Prostate gland (tissue), 2 donors: Measurements from ENCODE around the gene DSTYK. TPM values are rescaled to one million over a fixed set of nuclear protein-coding genes. Genes with fewer than 3 reads are reported as not detected.

Source experiments
- DNase-seq: peaks from one replicate; pipeline ENCODE4 v3.0.0-alpha.2; 2019; ENCODE audit warnings: low spot score
- H3K27ac ChIP-seq, 2 donors: fragments of 200-600 bp; sonication (generic); 2 replicates each; pipeline ENCODE4 v1.5.1; 2017 to 2019
- H3K27me3 ChIP-seq: fragments of 200-600 bp; sonication (generic); replicated peaks from 2 replicates; pipeline ENCODE4 v1.5.1; 2019; ENCODE audit not compliant: insufficient read depth
- H3K36me3 ChIP-seq, 2 donors: fragments of 200-600 bp; sonication (generic); 1 replicate in 1 of 2; 2 replicates in 1 of 2; pipeline versions ENCODE4 v1.5.1 to v1.8.1; 2017 to 2019
- H3K4me1 ChIP-seq: fragments of 200-600 bp; sonication (generic); replicated peaks from 2 replicates; pipeline ENCODE4 v1.5.1; 2019
- H3K4me3 ChIP-seq, 2 donors: fragments of 200-600 bp; sonication (generic); 2 replicates each; pipeline ENCODE4 v1.5.1; 2017 to 2019
- H3K9me3 ChIP-seq: fragments of 200-600 bp; sonication (generic); 2 replicates; pipeline ENCODE4 v1.5.1; 2017
- CTCF ChIP-seq, 4 experiments: fragments of 200-600 bp in 2 of 4; fragments of 450-650 bp in 2 of 4; sonication (generic) in 2 of 4; IDR thresholded peaks; 1 replicate in 3 of 4; 2 replicates in 1 of 4; pipeline ENCODE4 v1.5.1; 2016 to 2019; ENCODE audit warnings: antibody characterized with exemption in 4 of 4, mild to moderate bottlenecking in 2 of 4, moderate library complexity in 2 of 4
- POLR2A ChIP-seq: fragments of 450-650 bp; IDR thresholded peaks from one replicate; pipeline ENCODE4 v1.6.1; 2016; ENCODE audit warnings: antibody characterized with exemption, mild to moderate bottlenecking
- POLR2AphosphoS5 ChIP-seq: sonication (generic); formaldehyde crosslinking; IDR thresholded peaks from one replicate; pipeline ENCODE4 v1.6.1; 2017; ENCODE audit warnings: antibody characterized with exemption
- WGBS: methylation state at CpG from one replicate; pipeline ENCODE4 v1.1.5; 2018; 5-methylcytosine and 5-hydroxymethylcytosine counted together
- intact Hi-C: fragments of 100-400 bp; cut with DNase I; formaldehyde crosslinking; loops from one replicate; pipeline ENCODE4 v1.14.2; 2022
- total RNA-seq, 2 donors: library from RNA; depleted of rRNA; stranded (reverse); fragments of >200 nt; gene quantifications; one replicate each; pipeline ENCODE4 v1.1.0, GENCODE V29; 2016

Gene DSTYK
- total RNA-seq, 2 donors from 2014 or later: 9.7 to 16.9 TPM

- DNase-seq: no peak
- Histone ChIP-seq H3K27ac (no peak overlapping the region), H3K27me3 (no peaks in the 10 kb centered on the region), H3K36me3 (peaks cover 3 to 11% of the 10 kb centered on the region in 2 donors), H3K4me1 (no peaks in the 10 kb centered on the region), H3K4me3 (no peak overlapping the region), H3K9me3 (no peaks in the 10 kb centered on the region)
- 96% methylated on average over 4 of the region's 4 CpGs for WGBS
- intact Hi-C loops: no loop called here
- TF ChIP-seq POLR2AphosphoS5 (no peak), POLR2A (no peak), CTCF (IDR thresholded peaks at IDR 0.05) (no peak)
Observed at GRCh38 chr1:205152505-205152904, 59.0 kb downstream of the DSTYK start.

GRCh38 chr1:205150651-205151428 lies 60.7 kb downstream of the DSTYK start:
- TF ChIP-seq POLR2AphosphoS5 (no peak), CTCF (IDR thresholded peaks at IDR 0.05) (no peak), POLR2A (no peak)
- H3K4me3 ChIP-seq: no peak overlapping the region
- H3K9me3 ChIP-seq: no peaks in the 10 kb centered on the region
- H3K27me3 ChIP-seq: no peaks in the 10 kb centered on the region
- WGBS: 94% methylated on average over 5 of the region's 5 CpGs
- H3K4me1 ChIP-seq: no peaks in the 10 kb centered on the region
- H3K27ac ChIP-seq: no peak overlapping the region
- intact Hi-C loops: no loop called here
- peaks cover 0 to 2% of the 10 kb centered on the region in 2 donors for H3K36me3 ChIP-seq
- no peak for DNase-seq

GRCh38 chr1:205147191-205147835 lies 64.2 kb downstream of the DSTYK start:
- no peak overlapping the region for H3K4me3 ChIP-seq
- TF ChIP-seq CTCF (IDR thresholded peaks at IDR 0.05) (no peak), POLR2AphosphoS5 (no peak), POLR2A (no peak)
- intact Hi-C loops: no loop called here
- no peak overlapping the region for H3K27ac ChIP-seq
- H3K36me3 ChIP-seq: no peaks in the 10 kb centered on the region
- no peak for DNase-seq
- H3K9me3 ChIP-seq: no peaks in the 10 kb centered on the region
- 83% methylated on average over 6 of the region's 6 CpGs for WGBS
- H3K4me1 ChIP-seq: no peaks in the 10 kb centered on the region
- no peaks in the 10 kb centered on the region for H3K27me3 ChIP-seq

GRCh38 chr1:205144751-205145150 lies 66.8 kb downstream of the DSTYK start:
- Histone ChIP-seq H3K36me3 (no peaks in the 10 kb centered on the region), H3K9me3 (no peaks in the 10 kb centered on the region), H3K4me1 (no peaks in the 10 kb centered on the region), H3K27me3 (no peaks in the 10 kb centered on the region), H3K27ac (no peak overlapping the region), H3K4me3 (no peak overlapping the region)
- intact Hi-C loops: loop anchor here (5.0 kb wide), 2 partner anchors 113 to 157 kb away; no protein-coding TSS in a partner anchor
- WGBS: 29% methylated on average over 1 of the region's 1 CpG
- TF ChIP-seq POLR2AphosphoS5 (no peak), CTCF (IDR thresholded peaks at IDR 0.05) (no peak), POLR2A (no peak)
- DNase-seq: no peak
